ENCODE measurements around the gene ALKBH3.

Gene ALKBH3

DNA sequence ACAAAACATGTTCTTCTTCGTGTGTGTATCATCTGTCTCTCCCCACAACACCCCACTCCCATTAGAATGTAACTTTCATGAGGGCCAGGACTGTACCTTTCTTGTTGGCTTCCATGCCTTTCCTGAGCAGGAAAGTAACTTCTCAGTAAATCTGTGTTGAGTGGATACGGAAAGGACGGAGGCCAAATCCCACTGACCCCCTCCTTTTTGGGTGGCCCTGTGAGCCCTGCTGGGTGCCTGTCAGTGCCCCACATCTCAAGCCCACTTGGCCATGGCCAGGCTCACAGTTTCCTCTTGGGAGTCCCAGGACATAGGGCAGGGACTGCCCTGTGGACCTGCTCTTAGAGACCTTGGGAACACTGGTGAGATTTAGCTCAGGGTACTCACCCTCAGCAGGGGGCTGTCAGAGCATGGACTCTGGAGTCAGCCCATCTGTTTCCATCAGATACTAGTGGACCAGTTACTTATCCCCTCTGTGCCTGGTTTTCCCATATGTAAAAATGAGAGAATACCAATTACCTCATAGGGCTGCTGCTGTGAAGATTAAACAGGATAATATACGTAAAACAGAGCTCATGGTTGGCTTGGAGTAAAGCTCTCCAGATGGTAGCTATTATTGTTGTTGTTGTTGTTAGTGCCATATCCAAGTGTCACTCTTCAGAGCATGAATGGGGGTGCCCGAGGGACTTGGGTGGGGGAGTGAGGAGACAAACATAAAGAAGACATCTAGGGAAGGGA, 60.8 kb downstream of the ALKBH3 start:
- no peak for DNase-seq (ENCODE audit: low spot score)

DNA sequence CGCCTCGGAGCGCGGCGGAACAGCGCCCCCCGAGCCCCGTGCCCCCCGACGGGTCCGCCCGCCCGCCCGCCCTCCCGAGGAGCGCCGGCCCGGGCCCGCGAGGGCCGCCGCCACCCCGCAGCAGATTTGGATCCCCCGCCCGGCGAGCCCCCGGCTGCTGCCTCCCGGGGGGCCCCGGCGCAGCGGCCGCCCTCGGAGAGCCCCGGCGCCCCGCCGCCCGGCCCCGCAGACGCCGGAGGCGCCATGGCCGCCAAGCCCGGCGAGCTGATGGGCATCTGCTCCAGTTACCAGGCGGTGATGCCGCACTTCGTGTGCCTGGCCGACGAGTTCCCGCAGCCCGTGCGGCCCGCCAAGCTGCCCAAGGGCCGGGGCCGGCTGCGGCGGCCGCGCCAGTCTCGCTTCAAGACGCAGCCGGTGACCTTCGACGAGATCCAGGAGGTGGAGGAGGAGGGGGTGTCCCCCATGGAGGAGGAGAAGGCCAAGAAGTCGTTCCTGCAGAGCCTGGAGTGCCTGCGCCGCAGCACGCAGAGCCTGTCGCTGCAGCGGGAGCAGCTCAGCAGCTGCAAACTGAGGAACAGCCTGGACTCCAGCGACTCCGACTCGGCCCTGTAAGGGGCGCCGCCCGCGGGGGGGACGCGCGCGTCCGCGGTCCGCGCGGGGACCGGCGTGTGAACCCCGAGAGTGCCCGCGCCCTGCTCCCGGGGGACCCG, 62.2 kb downstream of the ALKBH3 start:
- DNase-seq (ENCODE audit: low spot score): no peak

DNA sequence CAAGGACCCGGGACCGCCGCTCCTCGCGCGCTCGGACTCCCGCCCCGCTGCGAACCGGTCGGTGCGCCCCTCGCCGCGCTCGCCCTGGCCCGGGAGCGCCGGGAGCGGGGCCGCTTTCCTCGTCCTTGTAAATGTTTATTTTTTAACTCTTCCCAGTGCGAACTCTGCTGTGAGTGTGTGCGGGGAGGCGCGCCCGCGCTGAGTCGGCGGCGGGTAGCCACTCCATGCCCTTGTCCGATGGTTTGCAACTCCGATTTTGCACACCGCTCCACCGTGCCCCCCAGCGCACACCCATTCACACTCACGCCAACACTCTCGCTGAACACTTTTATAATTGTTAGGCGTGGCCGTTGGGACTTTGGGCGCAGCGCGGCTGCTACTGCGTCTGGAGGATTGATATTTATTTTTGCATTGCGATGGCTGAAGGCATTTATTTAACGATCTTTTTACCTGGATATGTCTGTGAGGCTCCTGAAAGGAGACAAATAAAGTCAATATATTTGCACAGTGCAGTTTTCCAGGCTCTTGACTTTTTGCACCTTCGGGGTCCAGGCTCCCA, 62.8 kb downstream of the ALKBH3 start:
- DNase-seq (ENCODE audit: low spot score): no peak

DNA sequence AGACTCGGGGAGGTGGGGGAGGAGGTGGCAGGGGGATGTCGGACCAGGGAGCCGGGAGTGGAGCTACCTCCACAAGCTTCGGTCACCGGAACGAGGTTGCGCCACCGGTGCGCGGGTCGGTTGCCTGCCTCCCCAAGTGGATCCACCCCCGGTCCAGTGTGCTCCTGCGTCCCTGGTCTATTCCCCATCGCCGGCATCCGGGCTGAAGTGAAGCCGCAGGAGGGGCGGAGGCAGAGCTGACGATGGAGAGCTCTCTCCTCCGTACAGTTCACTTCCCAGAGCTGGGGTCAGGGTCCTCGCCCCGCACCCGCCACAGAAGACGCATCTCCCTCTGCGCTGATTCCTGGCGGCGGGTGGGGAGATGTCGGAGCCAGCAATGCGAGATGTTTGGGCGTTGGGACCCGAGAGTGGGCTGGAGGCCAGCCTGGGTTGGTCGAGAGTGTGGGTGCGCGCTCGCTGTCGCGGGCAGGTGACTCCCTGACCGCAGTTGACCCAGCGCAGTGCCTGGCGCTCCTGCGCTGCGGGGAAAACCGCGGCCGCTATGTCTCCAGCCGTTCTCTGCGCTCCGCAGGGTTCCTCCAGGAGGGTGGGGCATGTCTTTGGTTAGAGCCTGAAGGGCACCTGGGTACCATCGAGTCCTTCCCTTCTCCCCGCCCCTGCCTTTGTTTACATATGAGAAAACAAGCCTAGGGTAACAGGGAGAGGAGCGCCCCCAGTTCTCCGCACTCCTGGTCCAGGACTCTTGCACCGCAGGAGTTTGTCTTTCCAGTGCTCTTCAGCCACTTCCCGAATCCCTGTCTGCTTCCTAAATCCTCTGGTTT, 63.5 kb downstream of the ALKBH3 start:
- DNase-seq (ENCODE audit: low spot score): no peak

- no peak for DNase-seq (ENCODE audit: low spot score)
Observed at GRCh38 chr11:43944761-43945311, 64.2 kb downstream of the ALKBH3 start.

DNA sequence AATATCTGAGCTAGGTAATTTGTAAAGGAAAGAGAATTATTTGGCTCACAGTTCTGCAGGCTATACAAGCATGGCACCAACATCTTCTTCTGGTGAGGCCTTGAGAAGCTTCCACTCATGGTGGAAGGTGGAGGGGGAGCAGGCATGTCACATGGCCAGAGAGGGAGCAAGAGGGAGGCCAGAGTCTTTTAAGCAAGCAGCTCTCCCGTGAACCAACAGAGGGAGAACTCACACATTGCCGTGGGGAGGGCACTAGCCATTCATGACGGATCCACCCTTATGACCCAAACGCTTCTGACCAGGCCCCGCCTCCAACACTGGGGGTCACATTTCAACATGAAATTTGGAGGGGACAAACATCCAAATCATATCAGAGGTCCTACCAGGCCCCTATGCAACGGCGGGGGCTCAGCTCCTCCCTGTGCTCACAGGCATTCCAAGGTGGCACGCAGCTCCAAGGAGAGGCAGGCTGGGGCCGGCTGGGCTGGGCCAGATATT, 66.4 kb downstream of the ALKBH3 start:
- no peak for DNase-seq (ENCODE audit: low spot score)

DNA sequence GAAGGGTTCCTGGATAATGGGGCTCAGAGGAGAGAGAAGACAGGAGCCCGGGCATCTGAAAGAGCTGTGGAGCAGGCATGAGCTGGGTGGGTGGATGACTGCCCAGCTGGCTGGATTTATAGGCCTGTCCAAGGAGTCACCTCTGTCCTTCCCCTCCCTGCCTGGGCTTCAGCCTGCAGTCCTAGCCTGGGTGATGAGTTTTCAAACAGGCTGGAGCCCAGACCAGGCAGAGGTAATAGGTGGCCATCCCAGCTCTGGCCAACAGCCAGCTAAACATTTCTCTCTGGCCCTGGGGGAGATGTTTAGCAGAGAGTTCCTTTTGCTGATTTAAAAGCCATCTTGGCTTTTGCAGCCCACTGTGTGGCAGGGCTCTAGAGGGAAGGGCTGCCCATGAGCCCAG, 67.2 kb downstream of the ALKBH3 start:
- no peak for DNase-seq (ENCODE audit: low spot score)

DNA sequence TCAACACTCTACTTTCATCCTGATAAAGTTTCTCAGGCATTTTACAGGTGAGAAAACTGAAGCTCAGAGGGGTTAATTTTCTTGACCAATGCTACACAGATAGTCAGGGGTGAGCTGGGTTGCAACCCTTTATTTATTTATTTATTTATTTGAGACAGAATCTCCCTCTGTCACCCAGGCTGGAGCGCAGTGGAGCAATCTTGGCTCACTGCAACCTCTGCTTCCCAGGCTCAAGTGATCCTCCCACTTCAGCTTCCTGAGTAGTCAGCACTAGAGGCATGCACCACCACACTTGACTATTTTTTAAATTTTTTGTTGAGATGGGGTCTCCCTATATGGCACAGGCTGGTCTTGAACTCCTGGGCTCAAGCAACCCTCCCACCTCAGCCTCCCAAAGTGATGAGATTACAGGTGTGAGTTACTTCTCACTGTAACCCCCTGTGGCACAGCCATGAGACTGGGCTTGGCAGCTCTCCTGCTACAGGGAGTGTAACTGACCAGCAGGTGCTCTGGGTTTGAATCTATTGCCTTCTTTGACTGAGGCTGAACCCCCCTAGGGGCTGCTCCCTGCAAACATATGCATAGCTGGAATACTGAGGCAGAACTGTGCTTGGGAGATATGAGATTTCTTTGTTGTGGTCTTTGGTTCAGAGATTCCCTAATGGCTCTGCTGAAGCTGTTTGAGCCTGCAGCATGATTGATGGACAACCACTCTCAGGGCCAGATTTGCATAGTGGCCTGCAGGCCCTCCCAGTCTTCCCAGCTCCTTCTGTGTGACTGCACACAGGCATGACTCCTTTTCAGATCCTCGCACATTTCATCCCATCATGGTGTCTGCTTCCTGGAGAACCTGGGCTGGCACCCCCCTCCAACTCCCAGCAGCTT, 68.0 kb downstream of the ALKBH3 start:
- no peak for DNase-seq (ENCODE audit: low spot score)

- DNase-seq (ENCODE audit: low spot score): no peak
Observed at GRCh38 chr11:43950311-43950855, 69.8 kb downstream of the ALKBH3 start.

- DNase-seq (ENCODE audit: low spot score): no peak
Observed at GRCh38 chr11:43951231-43951630, 70.6 kb downstream of the ALKBH3 start.

GRCh38 chr11:43952020-43952400, 71.4 kb downstream of the ALKBH3 start:
- DNase-seq (ENCODE audit: low spot score): no peak

GRCh38 chr11:43952401-43953342, 72.0 kb downstream of the ALKBH3 start:
- DNase-seq (ENCODE audit: low spot score): no peak

- no peak for DNase-seq (ENCODE audit: low spot score)
Observed at GRCh38 chr11:43953521-43953920, 72.9 kb downstream of the ALKBH3 start.

- DNase-seq (ENCODE audit: low spot score): no peak
Observed at GRCh38 chr11:43954241-43954640, 73.6 kb downstream of the ALKBH3 start.

DNA sequence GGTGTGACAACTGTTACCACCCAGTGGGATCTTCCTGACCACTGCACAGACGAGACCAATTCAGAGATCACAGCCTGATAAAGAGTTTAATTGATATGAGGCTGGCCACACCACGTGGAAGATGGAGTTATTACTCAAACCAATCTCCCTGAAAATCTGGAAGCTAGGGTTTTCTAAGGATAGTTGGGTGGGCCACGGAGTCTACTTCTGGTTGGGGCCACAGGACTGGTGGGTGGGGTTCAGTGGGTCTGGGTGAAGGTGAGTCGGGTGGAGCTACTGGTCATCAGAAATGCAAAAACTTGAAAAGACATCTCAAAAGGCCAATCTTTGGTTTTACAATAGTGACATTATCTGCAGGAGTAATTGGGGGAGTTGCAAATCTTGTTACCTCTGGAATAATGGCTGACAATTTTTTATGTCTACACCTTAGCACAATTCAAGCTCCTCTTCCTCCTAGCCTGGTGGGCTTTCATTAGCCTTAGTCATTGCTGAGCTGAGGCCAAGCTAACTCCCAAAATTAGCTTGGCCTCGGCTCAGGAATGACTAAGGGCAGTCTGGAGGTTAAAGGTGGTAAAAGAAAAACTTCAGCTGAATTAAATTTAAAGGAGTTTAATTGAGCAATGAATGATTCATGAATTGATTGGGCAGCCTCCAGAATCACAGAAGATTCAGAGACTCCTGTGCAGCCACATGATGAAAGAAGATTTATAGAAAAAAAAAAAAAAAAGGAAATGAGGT, 74.9 kb downstream of the ALKBH3 start:
- DNase-seq (ENCODE audit: low spot score): no peak

DNA sequence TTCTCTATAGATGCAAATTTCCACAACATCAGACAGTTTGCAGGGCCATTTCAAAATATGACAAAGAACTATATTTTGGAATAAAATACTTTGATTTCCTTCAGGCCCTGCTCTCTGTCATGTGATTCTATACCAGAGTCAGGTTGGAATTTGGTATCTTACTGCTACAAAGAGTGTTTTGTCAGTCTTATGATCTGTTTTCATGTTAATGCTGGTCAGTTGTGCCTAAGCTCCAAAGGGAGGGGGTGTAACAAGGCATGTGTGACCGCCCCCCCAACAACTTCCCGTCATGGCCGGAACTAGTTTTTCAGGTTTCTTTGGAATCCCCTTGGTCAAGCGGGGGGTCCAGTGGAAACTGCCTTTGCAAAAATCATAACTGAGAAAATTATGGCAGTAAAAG, 76.9 kb downstream of the ALKBH3 start:
- DNase-seq (ENCODE audit: low spot score): no peak

DNA sequence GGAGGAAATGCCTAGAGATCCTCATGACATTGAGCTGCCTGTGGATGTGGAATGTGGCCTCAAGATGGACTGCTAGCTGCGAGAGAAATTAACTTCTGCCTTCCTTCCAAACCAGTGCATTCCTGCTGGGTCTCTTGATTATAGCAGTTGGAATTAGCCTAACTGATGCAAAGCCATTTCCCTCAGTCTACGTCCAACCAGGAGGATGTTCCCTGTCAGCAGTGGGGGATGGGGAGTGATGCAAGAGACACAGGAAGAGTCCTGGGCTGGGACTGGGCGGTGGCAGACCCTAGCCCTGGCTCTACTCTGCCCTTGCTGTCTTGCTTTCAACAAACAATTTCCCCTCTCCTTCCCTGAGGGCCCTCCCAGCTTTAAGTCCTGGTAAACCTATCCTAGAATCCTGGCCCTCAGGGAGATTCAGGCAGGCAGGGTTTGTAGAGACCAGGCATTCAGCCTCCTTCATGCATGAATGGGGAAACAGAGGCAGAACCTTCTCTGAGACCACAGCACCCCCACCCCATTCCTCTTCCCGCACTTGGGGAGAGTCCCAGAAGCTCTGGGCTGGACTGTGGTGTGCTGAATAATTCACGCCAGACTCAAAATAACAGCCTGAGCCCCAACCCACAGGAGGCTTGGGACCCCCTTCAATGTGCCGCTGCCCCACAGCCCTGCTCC, 78.8 kb downstream of the ALKBH3 start:
- DNase-seq (ENCODE audit: low spot score): no peak

Measured in LoVo (cell line).